Upper lobe of left lung (tissue), 4 donors: Measurements from ENCODE around the gene TEX22.

Source experiments
- CTCF ChIP-seq, 6 experiments: fragments of 450-650 bp in 4 of 6; fragments of 200-600 bp in 2 of 6; sonication (generic) in 2 of 6; IDR thresholded peaks; one replicate each; pipeline ENCODE4 v1.5.1; 2016 to 2019; ENCODE audit warnings: antibody characterized with exemption in 6 of 6
- EP300 ChIP-seq, 4 donors: sonication (generic); formaldehyde crosslinking; IDR thresholded peaks; one replicate each; pipeline ENCODE4 v1.5.1; 2017; ENCODE audit warnings: antibody characterized with exemption in 4 of 4, control low read depth in 2 of 4
- POLR2A ChIP-seq, 4 donors: fragments of 450-650 bp; IDR thresholded peaks; one replicate each; pipeline ENCODE4 v1.5.1; 2016 to 2017; ENCODE audit warnings: antibody characterized with exemption in 4 of 4, mild to moderate bottlenecking in 2 of 4
- POLR2AphosphoS5 ChIP-seq, 2 donors: sonication (generic); formaldehyde crosslinking; IDR thresholded peaks; one replicate each; pipeline ENCODE4 v1.5.1; 2017; ENCODE audit warnings: antibody characterized with exemption in 2 of 2

- TF ChIP-seq CTCF (IDR thresholded peaks at IDR 0.05) (no peak), EP300 (IDR thresholded peaks at IDR 0.05) (no peak), POLR2A (IDR thresholded peaks at IDR 0.05) (no peak), POLR2AphosphoS5 (IDR thresholded peaks at IDR 0.05) (no peak)
These were observed 18.4 kb upstream of the TEX22 start for GRCh38 chr14:105379946-105380345.
